GM06990 (cell line): ENCODE data around the gene C17orf75.
"Not testable (repeated sequence)": the region's sequence is repeated elsewhere in the genome, so short reads cannot be mapped to it uniquely, and the experiment has no call there.

Source experiments
- DNase-seq: peaks from one replicate; pipeline ENCODE4 v3.0.0-alpha.2; 2011; ENCODE audit not compliant: insufficient read length; ENCODE audit errors: extremely low read depth
- H3K27me3 ChIP-seq: replicated peaks from 2 replicates; pipeline ENCODE4 v1.6.0; 2011; ENCODE audit warnings: low read length; ENCODE audit not compliant: control insufficient read depth, insufficient read depth
- H3K36me3 ChIP-seq: 2 replicates; pipeline ENCODE4 v1.5.1; 2011; ENCODE audit warnings: low read length; ENCODE audit not compliant: control insufficient read depth, insufficient read depth
- H3K4me3 ChIP-seq: replicated peaks from 2 replicates; pipeline ENCODE4 v1.5.1; 2011; ENCODE audit warnings: low read depth, mild to moderate bottlenecking, control low read depth, low read length
- TF ChIP-seq, protein P1 (sequence below): IDR thresholded peaks from 2 replicates; pipeline ENCODE4 v1.5.1; 2011; ENCODE audit warnings: low read length, control low read depth, mild to moderate bottlenecking, inconsistent platforms; ENCODE audit not compliant: insufficient read depth, poor library complexity, severe bottlenecking

Gene C17orf75

DNA sequence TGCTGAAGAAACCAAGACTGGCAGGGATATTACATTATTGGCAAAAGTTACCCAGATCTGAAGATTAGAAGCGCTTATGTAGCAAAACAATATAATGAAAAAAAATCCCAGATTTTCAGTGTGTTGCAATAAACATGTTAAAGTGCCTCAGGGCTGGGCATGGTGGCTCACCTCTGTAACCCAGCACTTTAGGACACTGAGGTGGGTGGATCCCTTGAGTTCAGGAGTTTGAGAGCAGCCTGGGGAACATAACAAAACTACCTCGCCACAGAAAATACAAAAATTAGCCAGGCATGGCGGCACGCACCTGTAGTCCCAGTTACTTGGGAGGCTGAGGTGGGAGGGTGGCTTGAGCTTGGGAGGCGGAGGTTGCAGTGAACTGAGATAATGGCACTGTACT is 14.8 kb upstream of the C17orf75 start:
- Histone ChIP-seq H3K36me3 (peaks cover 33% of the 10 kb centered on the region), H3K27me3 (no peaks in the 10 kb centered on the region), H3K4me3 (no peak overlapping the region)
- no peak for DNase-seq
- TF ChIP-seq, protein P1, sequence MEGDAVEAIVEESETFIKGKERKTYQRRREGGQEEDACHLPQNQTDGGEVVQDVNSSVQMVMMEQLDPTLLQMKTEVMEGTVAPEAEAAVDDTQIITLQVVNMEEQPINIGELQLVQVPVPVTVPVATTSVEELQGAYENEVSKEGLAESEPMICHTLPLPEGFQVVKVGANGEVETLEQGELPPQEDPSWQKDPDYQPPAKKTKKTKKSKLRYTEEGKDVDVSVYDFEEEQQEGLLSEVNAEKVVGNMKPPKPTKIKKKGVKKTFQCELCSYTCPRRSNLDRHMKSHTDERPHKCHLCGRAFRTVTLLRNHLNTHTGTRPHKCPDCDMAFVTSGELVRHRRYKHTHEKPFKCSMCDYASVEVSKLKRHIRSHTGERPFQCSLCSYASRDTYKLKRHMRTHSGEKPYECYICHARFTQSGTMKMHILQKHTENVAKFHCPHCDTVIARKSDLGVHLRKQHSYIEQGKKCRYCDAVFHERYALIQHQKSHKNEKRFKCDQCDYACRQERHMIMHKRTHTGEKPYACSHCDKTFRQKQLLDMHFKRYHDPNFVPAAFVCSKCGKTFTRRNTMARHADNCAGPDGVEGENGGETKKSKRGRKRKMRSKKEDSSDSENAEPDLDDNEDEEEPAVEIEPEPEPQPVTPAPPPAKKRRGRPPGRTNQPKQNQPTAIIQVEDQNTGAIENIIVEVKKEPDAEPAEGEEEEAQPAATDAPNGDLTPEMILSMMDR = no peak

DNA sequence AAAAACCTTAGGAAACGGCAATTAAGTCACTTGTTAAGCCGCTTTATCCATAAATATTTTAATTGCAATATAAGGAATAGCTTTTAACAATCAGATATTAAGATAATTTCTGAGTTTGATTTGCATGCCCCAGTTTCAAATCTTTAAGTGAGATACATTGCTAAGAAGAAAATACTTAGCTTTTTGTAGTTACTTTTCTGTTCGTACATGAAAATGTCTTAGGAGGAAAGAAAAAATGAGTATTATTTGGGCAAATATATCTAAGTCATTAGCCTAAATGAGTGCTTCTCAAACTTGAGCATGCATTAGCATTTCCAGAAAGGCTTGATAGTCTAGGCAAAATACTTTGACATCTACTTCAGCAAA is 14.4 kb upstream of the C17orf75 start:
- Histone ChIP-seq H3K36me3 (peaks cover 33% of the 10 kb centered on the region), H3K4me3 (no peak overlapping the region), H3K27me3 (no peaks in the 10 kb centered on the region)
- TF ChIP-seq, protein P1 = no peak
- no peak for DNase-seq

DNA sequence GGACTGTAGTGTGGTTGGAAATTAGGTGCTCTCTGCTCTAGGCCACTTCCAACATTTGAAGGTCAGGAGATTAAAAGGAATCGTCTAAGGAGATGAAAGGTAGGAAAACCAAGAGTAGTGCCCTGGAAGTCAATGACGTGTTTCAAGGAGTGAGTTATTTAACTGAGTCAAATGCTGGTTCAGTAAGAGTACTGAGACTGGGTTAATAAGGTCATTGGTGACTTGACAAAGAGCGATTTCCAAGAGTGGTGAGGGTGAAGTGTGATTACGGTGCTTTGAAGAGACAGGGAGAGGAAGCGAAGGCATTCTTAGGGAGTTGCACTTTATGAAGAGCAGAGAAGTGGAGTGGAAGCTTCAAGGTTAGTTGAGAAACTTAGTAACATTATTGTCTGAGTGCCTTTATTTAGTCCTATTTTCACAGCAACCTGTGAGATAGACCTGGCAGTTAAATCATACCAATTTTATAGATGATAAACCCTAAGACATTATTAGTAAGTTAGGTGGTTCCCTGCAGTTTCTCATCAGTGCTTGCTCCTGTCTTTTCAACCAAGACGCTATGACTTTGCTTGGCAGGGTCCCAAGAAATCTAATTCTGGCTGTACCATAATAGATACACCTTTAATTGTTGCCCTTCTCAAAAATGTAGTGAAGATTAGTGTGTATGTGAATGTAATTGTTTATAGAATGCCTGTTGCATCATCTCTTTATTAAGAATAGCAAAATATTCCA is 13.8 kb upstream of the C17orf75 start:
- Histone ChIP-seq H3K27me3 (no peaks in the 10 kb centered on the region), H3K4me3 (no peak overlapping the region; the same call in 1 of the 2 replicates), H3K36me3 (peaks cover 33% of the 10 kb centered on the region)
- TF ChIP-seq, protein P1 = no peak
- DNase-seq = no peak

DNA sequence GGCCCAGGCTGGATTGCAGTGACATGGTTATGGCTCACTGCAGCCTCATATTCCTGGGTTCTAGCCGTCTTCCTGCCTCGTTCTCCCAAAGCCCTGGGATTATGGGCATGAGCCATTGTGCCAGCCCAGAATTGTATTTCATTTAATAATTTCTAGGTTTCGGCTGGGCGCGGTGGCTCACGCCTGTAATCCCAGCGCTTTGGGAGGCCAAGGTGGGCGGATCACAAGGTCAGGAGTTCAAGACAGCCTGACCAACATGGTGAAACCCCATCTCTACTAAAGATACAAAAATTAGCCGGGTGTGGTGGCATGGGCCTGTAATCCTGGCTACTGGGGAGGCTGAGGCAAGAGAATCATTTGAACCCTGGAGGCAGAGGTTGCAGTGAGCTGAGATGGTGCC is 10.8 kb upstream of the C17orf75 start:
- not testable (repeated sequence) for DNase-seq, H3K27me3 ChIP-seq
- Histone ChIP-seq H3K36me3 (peaks cover 25% of the 10 kb centered on the region), H3K4me3 (peak overlapping the region; percentile 89)

DNA sequence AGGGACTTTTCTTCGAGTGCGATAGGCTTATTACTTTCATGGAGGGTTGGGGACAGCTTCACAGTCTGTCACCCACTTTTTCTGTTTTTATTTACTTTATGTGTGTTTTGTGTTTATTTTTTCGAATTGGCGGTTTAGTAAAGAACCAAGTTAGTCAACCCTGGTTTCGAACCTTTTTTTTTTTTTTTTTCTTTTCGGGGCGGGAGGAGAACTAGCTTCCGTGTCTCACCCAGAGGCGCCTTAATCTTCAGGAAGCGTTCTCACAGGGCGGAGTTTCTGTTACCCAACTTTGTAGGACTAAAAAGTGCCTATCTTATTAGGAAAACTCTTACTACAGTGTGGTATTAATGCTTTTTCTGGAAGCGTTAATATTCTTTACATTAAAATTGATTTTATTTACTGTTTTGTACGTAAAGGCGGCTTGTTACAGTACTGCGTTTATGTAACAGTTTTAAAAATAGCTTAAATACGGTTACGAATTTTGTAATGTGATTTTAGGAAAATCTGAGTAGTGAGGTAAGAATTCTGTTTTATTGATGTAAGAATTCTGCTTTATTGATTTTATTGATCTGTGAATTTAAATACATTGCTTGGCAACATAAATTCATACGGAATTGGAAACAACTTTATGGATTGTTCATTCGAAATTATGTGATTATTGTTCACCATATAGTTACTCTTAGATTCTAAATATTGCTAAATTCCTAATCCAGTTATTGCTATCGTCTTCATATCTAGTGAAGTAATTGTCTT is 8.9 kb upstream of the C17orf75 start:
- DNase-seq = no peak
- Histone ChIP-seq H3K36me3 (peaks cover 20% of the 10 kb centered on the region), H3K4me3 (peak overlapping the region; percentile 89), H3K27me3 (no peaks in the 10 kb centered on the region)
- TF ChIP-seq, protein P1 = no peak

DNA sequence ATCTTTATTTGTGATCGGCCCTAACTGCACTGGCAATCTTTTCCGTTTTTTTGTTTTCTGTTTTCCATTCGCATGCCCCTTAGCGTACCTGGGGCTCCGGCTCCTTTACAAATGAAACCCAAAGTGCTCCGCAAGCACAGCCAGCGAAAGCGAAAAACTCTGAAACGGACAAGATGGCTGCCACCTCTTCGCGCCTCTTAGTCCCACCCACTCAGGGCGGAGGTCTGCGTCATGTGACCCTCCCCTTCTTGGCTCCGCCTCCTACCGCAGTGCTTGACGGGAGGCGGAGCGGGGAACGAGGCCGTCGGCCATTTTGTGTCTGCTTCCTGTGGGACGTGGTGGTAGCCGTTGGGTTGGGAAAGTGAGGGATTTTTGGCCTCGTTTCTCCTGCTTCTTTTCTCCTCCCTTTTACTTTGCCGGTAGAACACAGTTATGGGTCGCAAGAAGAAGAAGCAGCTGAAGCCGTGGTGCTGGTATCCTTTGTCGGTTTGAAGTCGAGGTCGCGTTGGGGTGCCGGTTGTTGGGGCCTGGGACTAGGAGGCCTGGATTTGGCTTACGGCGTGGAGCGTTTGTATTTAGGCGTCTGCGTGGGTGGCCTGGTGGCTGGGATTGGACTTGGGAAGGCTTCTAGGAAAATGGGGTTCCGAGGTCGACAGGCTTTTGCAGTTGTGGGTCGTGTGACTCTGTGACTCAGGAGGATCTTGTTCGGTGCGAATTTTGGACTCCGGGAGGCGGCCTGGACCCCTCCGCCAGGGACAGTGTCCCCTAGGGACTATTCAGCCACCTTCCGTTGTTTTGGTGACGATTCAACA is 8.1 kb upstream of the C17orf75 start, which contains the start of gene ZNF207:
TSS of gene ZNF207 (plus strand) at position 304 of the 812 bp plus-strand sequence. CDS start at position 433, 129 bp downstream.
- DNase-seq = peak; percentile 94
- Histone ChIP-seq H3K27me3 (no peaks in the 10 kb centered on the region), H3K36me3 (peaks cover 14% of the 10 kb centered on the region), H3K4me3 (peak within 1 kb of the TSS; percentile 89)
- TF ChIP-seq, protein P1 = no peak
